HFFc6 (cell line): ENCODE data around the gene PCYOX1L. TPM values are rescaled to one million over a fixed set of nuclear protein-coding genes. Genes with fewer than 3 reads are reported as not detected.
A peak's percentile ranks its signal among the peaks of the same experiment; 100 is the strongest.

Source experiments
- DNase-seq: peaks from one replicate; pipeline ENCODE4 v3.0.0-alpha.2; 2018
- H3K27ac Mint-ChIP-seq: 2 replicates; pipeline ENCODE4 v1.8.0; 2020; ENCODE audit warnings: mild to moderate bottlenecking, mixed read lengths
- H3K27me3 Mint-ChIP-seq: 2 replicates; pipeline ENCODE4 v1.8.0; 2021; ENCODE audit warnings: mild to moderate bottlenecking, moderate library complexity, mixed read lengths; ENCODE audit not compliant: insufficient read depth
- H3K36me3 Mint-ChIP-seq: 2 replicates; pipeline ENCODE4 v1.8.0; 2021; ENCODE audit warnings: low read depth, mixed read lengths
- H3K4me1 Mint-ChIP-seq: 2 replicates; pipeline ENCODE4 v1.8.0; 2020; ENCODE audit warnings: low read depth, mixed read lengths
- H3K4me3 Mint-ChIP-seq: 2 replicates; pipeline ENCODE4 v1.8.0; 2020; ENCODE audit warnings: mild to moderate bottlenecking, moderate library complexity, mixed read lengths
- H3K9me3 Mint-ChIP-seq: 2 replicates; pipeline ENCODE4 v1.8.0; 2020; ENCODE audit warnings: mild to moderate bottlenecking, mixed read lengths
- total RNA-seq, 6 experiments: library from RNA; stranded (reverse); fragmentation: NEBNext Ultra II Directional; extraction: Animal tissue kit (Norgen Biotek cat#: 25700); gene quantifications; 2 replicates in 1 of 6; 3 replicates in 5 of 6; pipeline ENCODE4 v1.2.3, GENCODE V29; 2021
- TF ChIP-seq, protein P1 (sequence below): fragments of 200-600 bp; sonication (generic); IDR thresholded peaks from 2 replicates; pipeline ENCODE4 v1.5.0; 2021; ENCODE audit warnings: antibody characterized with exemption, mild to moderate bottlenecking

Gene PCYOX1L
- total RNA-seq, 6 experiments from 2014 or later: 9.8 to 13.5 (median 11.0) TPM

DNA sequence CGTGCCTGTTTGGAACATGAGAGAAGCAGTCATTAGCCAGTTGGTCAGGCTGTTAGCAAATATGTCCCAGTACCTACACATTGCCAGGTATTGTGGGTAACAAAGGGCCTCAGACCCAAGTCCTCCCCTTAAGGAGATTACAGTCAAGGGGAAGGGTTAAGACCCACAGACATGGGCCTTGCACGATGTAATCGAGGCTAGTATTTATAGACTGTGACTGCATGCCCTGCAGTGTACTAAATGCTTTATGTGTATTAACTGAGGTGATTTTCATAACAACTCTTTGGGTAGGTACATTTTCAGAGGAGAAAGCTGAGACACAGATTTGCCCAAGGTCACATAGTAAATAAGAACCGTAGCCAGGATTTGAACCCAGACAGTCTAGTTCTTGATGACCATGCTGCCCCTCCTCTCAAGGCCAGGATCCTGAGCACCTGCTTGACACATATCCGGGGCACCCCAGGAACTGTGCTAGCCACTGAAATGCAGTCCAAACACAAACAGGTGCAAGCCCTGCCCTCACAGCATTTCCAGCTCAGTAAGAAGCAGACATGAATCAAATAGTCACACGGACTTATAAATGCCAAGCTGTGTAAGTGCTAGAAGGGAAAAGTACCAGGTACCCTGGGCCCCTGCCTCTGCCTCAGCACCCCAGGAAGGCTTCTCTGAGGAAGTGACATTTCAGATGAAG, 44.5 kb upstream of the PCYOX1L start:
- Mint-ChIP-seq H3K9me3 (no peaks in the 10 kb centered on the region), H3K27ac (no peak overlapping the region), H3K36me3 (no peaks in the 10 kb centered on the region), H3K4me1 (peaks cover 10% of the 10 kb centered on the region), H3K4me3 (no peak overlapping the region), H3K27me3 (no peaks in the 10 kb centered on the region; the same call in 1 of the 2 replicates)
- TF ChIP-seq, protein P1, sequence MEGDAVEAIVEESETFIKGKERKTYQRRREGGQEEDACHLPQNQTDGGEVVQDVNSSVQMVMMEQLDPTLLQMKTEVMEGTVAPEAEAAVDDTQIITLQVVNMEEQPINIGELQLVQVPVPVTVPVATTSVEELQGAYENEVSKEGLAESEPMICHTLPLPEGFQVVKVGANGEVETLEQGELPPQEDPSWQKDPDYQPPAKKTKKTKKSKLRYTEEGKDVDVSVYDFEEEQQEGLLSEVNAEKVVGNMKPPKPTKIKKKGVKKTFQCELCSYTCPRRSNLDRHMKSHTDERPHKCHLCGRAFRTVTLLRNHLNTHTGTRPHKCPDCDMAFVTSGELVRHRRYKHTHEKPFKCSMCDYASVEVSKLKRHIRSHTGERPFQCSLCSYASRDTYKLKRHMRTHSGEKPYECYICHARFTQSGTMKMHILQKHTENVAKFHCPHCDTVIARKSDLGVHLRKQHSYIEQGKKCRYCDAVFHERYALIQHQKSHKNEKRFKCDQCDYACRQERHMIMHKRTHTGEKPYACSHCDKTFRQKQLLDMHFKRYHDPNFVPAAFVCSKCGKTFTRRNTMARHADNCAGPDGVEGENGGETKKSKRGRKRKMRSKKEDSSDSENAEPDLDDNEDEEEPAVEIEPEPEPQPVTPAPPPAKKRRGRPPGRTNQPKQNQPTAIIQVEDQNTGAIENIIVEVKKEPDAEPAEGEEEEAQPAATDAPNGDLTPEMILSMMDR: no peak
- no peak for DNase-seq

DNA sequence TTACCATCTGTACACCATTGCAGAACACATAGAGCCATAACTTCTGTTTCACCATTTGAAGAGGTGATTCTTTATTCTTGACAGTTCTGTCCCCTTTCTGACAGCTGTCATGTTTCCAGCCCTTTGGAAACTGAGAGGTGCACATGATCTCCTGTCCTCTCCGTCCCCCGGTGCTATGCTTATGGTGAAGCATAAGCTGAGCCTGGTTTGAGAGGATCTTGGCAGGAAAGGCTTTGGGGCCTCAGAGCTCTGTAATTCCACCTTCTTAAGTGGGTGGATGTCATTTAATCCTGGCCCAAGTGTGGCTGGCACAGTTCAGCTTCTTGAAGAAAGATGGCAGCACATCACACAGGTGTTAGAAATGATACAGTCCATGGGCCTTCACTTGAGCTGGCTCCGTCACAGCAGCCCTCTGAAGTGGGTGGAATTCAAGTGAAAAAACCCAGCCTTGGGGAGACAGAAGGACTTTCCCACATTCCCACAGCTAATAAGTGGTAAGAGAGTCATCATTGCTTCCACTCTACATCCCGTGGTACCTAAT, 43.2 kb upstream of the PCYOX1L start:
- H3K27ac Mint-ChIP-seq: no peak overlapping the region
- H3K9me3 Mint-ChIP-seq: no peaks in the 10 kb centered on the region
- DNase-seq: no peak
- no peak overlapping the region for H3K4me3 Mint-ChIP-seq
- peaks cover 10% of the 10 kb centered on the region for H3K4me1 Mint-ChIP-seq
- TF ChIP-seq, protein P1: peak; percentile 39; the same call in 1 of the 2 replicates
- H3K27me3 Mint-ChIP-seq: no peaks in the 10 kb centered on the region; the same call in 1 of the 2 replicates
- no peaks in the 10 kb centered on the region for H3K36me3 Mint-ChIP-seq

DNA sequence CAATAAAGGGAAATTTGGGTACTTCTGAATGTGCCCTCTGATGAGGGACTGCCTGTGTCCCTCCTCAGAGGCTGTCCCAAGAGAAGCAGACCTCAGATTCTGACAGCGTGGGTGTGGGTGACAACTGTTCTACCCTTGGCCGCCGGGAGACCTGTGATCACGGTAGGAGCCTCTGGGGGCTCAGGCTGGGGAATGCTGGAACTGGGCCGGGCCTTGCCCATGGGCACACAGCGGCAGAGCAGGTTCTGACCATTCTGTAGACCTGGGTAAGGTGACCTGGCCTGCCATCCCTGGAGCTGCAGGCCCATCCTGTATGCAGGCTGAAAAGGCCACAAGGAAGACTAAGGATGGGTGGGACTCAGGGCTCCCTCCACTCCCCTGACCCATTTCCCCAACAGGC, 42.1 kb upstream of the PCYOX1L start:
- peaks cover 16% of the 10 kb centered on the region for H3K4me1 Mint-ChIP-seq
- no peaks in the 10 kb centered on the region for H3K36me3 Mint-ChIP-seq

DNA sequence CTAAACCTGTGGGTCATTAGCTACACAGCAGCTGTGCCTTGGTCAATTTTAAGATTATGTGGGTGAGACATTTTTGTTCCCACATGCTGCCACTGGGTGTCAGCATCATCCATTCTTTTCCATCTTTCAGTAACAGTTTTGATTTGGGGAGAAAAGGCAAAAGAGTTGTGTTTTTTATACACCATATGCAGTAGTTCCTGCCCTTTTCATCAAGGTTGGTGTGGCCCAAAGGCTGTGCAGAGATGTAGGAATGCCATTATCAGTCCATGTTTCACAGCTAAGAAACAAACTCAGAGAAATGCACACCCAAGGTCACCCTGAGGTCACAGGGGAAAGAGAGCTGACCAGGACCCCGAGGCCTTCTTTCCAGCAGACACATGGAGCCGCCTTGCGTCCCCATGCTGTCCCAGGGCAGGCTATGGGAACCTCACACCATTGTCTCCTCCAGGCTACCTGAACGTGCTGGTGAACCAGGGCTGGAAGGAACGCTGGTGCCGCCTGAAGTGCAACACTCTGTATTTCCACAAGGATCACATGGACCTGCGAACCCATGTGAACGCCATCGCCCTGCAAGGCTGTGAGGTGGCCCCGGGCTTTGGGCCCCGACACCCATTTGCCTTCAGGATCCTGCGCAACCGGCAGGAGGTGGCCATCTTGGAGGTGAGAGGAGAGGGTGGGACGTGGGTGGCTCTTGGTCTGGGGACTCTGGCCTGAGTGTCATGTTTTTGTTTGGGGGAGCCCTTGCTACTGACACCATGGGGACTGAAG, 40.4 kb upstream of the PCYOX1L start:
- H3K4me3 Mint-ChIP-seq: no peak overlapping the region
- no peaks in the 10 kb centered on the region; the same call in 1 of the 2 replicates for H3K27me3 Mint-ChIP-seq
- no peak overlapping the region for H3K27ac Mint-ChIP-seq
- peaks cover 17% of the 10 kb centered on the region for H3K4me1 Mint-ChIP-seq
- H3K9me3 Mint-ChIP-seq: no peaks in the 10 kb centered on the region
- no peaks in the 10 kb centered on the region for H3K36me3 Mint-ChIP-seq
- TF ChIP-seq, protein P1: peak; percentile 86
- DNase-seq: peak; percentile 52

More for the DNA sequence above, 42.1 kb upstream of the PCYOX1L start:
- DNase-seq: no peak
- TF ChIP-seq, protein P1: no peak
- no peak overlapping the region for H3K27ac Mint-ChIP-seq
- H3K27me3 Mint-ChIP-seq: no peaks in the 10 kb centered on the region; the same call in 1 of the 2 replicates
- no peaks in the 10 kb centered on the region for H3K9me3 Mint-ChIP-seq
- no peak overlapping the region for H3K4me3 Mint-ChIP-seq

DNA sequence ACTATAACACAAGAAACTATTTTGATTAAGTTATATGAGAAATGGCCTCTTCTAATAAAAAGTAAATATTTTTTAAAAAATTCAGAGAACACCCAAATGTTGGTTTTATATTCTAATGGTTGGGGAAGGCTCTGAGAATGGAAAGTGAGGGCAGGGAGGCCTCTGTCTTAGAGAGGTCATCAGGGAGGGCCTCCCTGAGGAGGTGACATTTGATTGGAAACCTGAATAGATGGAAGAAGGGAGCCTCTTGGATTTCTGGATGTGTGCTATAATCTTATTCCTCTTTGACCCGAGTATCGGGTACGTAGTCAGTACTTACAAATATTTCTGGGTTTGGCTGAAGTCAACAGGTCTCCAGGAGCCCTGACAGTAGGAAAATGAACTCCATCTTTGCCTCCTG, 38.7 kb upstream of the PCYOX1L start:
- Mint-ChIP-seq H3K9me3 (no peaks in the 10 kb centered on the region), H3K27me3 (no peaks in the 10 kb centered on the region), H3K4me3 (no peak overlapping the region), H3K36me3 (no peaks in the 10 kb centered on the region), H3K27ac (no peak overlapping the region), H3K4me1 (peaks cover 26% of the 10 kb centered on the region)
- DNase-seq: no peak
- TF ChIP-seq, protein P1: no peak
